SK-N-SH treated with all-trans-retinoic acid at 6 μM for 48 hours (cell line): ENCODE measurements around the gene ACTC1.

Experiments
- ATAC-seq: fragments of 200-7000 bp; cut with Tn5 transposase; 3 replicates; pipeline ENCODE4 v1.9.1; 2020; ENCODE audit warnings: mild to moderate bottlenecking, moderate library complexity
- ARNTL ChIP-seq: fragments of 450-650 bp; formaldehyde crosslinking; IDR thresholded peaks from 2 replicates; pipeline ENCODE4 v1.5.0; 2020; ENCODE audit warnings: low read depth, mild to moderate bottlenecking, moderate library complexity, borderline replicate concordance
- BACH2 ChIP-seq: fragments of 250-450 bp; sonication (Bioruptor Pico); IDR thresholded peaks from 2 replicates; pipeline ENCODE4 v1.9.0; 2021; ENCODE audit warnings: mild to moderate bottlenecking, borderline replicate concordance
- CREB5 ChIP-seq: fragments of 250-450 bp; sonication (Bioruptor Pico); IDR thresholded peaks from 2 replicates; pipeline ENCODE4 v1.5.1; 2020; ENCODE audit warnings: low read depth, mild to moderate bottlenecking, moderate library complexity
- CSDC2 ChIP-seq: fragments of 250-450 bp; sonication (Bioruptor Pico); IDR thresholded peaks from 2 replicates; pipeline ENCODE4 v1.5.0; 2020; ENCODE audit warnings: mild to moderate bottlenecking, moderate library complexity
- CSRNP3 ChIP-seq: fragments of 250-450 bp; sonication (Bioruptor Pico); IDR thresholded peaks from 2 replicates; pipeline ENCODE4 v1.5.1; 2021; ENCODE audit warnings: mild to moderate bottlenecking, moderate library complexity
- GLIS3 ChIP-seq: fragments of 250-450 bp; sonication (Bioruptor Pico); IDR thresholded peaks from 2 replicates; pipeline ENCODE4 v1.5.0; 2020; ENCODE audit warnings: mild to moderate bottlenecking, moderate library complexity
- ISL1 ChIP-seq: fragments of 250-450 bp; sonication (Bioruptor Pico); IDR thresholded peaks from 2 replicates; pipeline ENCODE4 v2.1.2; 2022; ENCODE audit warnings: mild to moderate bottlenecking, moderate library complexity
- OSR1 ChIP-seq: fragments of 250-450 bp; sonication (Bioruptor Pico); IDR thresholded peaks from 2 replicates; pipeline ENCODE4 v1.8.0; 2022; ENCODE audit warnings: moderate library complexity, mild to moderate bottlenecking, inconsistent platforms
- PATZ1 ChIP-seq: fragments of 250-450 bp; sonication (Bioruptor Pico); IDR thresholded peaks from 2 replicates; pipeline ENCODE4 v1.8.0; 2020; ENCODE audit warnings: mild to moderate bottlenecking, moderate library complexity, borderline replicate concordance
- PPARA ChIP-seq: fragments of 250-450 bp; sonication (Bioruptor Pico); IDR thresholded peaks from 2 replicates; pipeline ENCODE4 v1.5.0; 2020; ENCODE audit warnings: mild to moderate bottlenecking, borderline replicate concordance
- RARB ChIP-seq: fragments of 250-450 bp; sonication (Bioruptor Pico); IDR thresholded peaks from 2 replicates; pipeline ENCODE4 v1.8.0; 2021; ENCODE audit warnings: mild to moderate bottlenecking, moderate library complexity
- SNAI2 ChIP-seq: fragments of 250-450 bp; sonication (Bioruptor Pico); IDR thresholded peaks from 2 replicates; pipeline ENCODE4 v1.5.0; 2020; ENCODE audit warnings: mild to moderate bottlenecking, moderate library complexity
- TOX ChIP-seq: fragments of 250-450 bp; sonication (Bioruptor Pico); IDR thresholded peaks from 2 replicates; pipeline ENCODE4 v1.8.0; 2021; ENCODE audit warnings: mild to moderate bottlenecking, moderate library complexity, borderline replicate concordance
- TSHZ2 ChIP-seq: fragments of 250-450 bp; sonication (Bioruptor Pico); IDR thresholded peaks from 2 replicates; pipeline ENCODE4 v1.5.0; 2020; ENCODE audit warnings: mild to moderate bottlenecking, moderate library complexity
- ZFP30 ChIP-seq: fragments of 450-650 bp; formaldehyde crosslinking; IDR thresholded peaks from 2 replicates; pipeline ENCODE4 v1.5.0; 2022; ENCODE audit warnings: mild to moderate bottlenecking, moderate library complexity
- ZNF565 ChIP-seq: fragments of 450-650 bp; formaldehyde crosslinking; conservative IDR thresholded peaks from 2 replicates; pipeline ENCODE4 v1.5.0; 2020; ENCODE audit warnings: low read depth, mild to moderate bottlenecking, moderate library complexity
- ZNF70 ChIP-seq: fragments of 450-650 bp; formaldehyde crosslinking; IDR thresholded peaks from 2 replicates; pipeline ENCODE4 v1.5.0; 2020; ENCODE audit warnings: mild to moderate bottlenecking, moderate library complexity
- ZNF8 ChIP-seq: fragments of 450-650 bp; formaldehyde crosslinking; IDR thresholded peaks from 2 replicates; pipeline ENCODE4 v1.5.0; 2020; ENCODE audit warnings: mild to moderate bottlenecking, moderate library complexity

ACTC1 gene

GRCh38 chr15:34780725-34781124 is 14.6 kb downstream of the ACTC1 start:
- ATAC-seq: no peak
- no peak for TF ChIP-seq GLIS3 (CRISPR knock-in tag)
- no peak for TF ChIP-seq ISL1
- TF ChIP-seq ARNTL (CRISPR knock-in tag): no peak
- TF ChIP-seq ZNF8: no peak
- TF ChIP-seq ZFP30 (CRISPR knock-in tag): no peak
- no peak for TF ChIP-seq ZNF565 (CRISPR knock-in tag)
- TF ChIP-seq OSR1 (CRISPR knock-in tag): no peak
- no peak for TF ChIP-seq RARB (CRISPR knock-in tag)
- no peak for TF ChIP-seq CSRNP3
- no peak for TF ChIP-seq PATZ1
- no peak for TF ChIP-seq BACH2 (CRISPR knock-in tag)
- TF ChIP-seq TSHZ2 (CRISPR knock-in tag): no peak

- ATAC-seq: no peak
- TF ChIP-seq CSRNP3 (no peak), RARB (CRISPR knock-in tag) (no peak)
- TF ChIP-seq, all 23 proteins: peak for 0
Observed at GRCh38 chr15:34776606-34777105, 18.7 kb downstream of the ACTC1 start.

- TF ChIP-seq BACH2 (CRISPR knock-in tag) (no peak), TSHZ2 (CRISPR knock-in tag) (no peak), SNAI2 (CRISPR knock-in tag) (no peak), PPARA (CRISPR knock-in tag) (no peak), TOX (no peak), ZFP30 (CRISPR knock-in tag) (no peak), ZNF565 (CRISPR knock-in tag) (no peak), ZNF70 (CRISPR knock-in tag) (no peak), ARNTL (CRISPR knock-in tag) (no peak), CSDC2 (CRISPR knock-in tag) (no peak)
- ATAC-seq: no peak
Observed at GRCh38 chr15:34773917-34774316, 21.4 kb downstream of the ACTC1 start.

GRCh38 chr15:34773013-34773412 is 22.3 kb downstream of the ACTC1 start:
- no peak for ATAC-seq
- no peak for TF ChIP-seq SNAI2 (CRISPR knock-in tag)
- no peak for TF ChIP-seq TSHZ2 (CRISPR knock-in tag)
- TF ChIP-seq CREB5 (CRISPR knock-in tag): no peak
- TF ChIP-seq ARNTL (CRISPR knock-in tag): no peak
- TF ChIP-seq PPARA (CRISPR knock-in tag): no peak
- TF ChIP-seq PATZ1: no peak
- TF ChIP-seq ZFP30 (CRISPR knock-in tag): no peak
